ENCODE data around the gene ARHGEF33.

The ARHGEF33 gene

GRCh38 chr2:38889575-38889974, at the start of gene ARHGEF33:
Gene ARHGEF33, plus strand, starts transcription at chr2:38889875. Its CDS starts 29,573 bp downstream, at chr2:38919448.
- TF ChIP-seq CTCF (conservative IDR thresholded peaks at IDR 0.05; ENCODE audit: low read depth, low read length), result no peak
- H3K4me3 ChIP-seq (ENCODE audit: low read length), result no peak within 1 kb of the TSS
- DNase-seq (ENCODE audit: low read depth), result no peak

GRCh38 chr2:38850045-38850444, 39.6 kb upstream of the ARHGEF33 start:
- H3K4me3 ChIP-seq (ENCODE audit: low read length), result no peak overlapping the region
- no peak for TF ChIP-seq CTCF (conservative IDR thresholded peaks at IDR 0.05; ENCODE audit: low read depth, low read length)
- DNase-seq (ENCODE audit: low read depth), result no peak

- TF ChIP-seq CTCF (conservative IDR thresholded peaks at IDR 0.05; ENCODE audit: low read depth, low read length), result no peak
- no peak for DNase-seq (ENCODE audit: low read depth)
- no peak overlapping the region for H3K4me3 ChIP-seq (ENCODE audit: low read length)
Measured at GRCh38 chr2:38856165-38856564, 33.5 kb upstream of the ARHGEF33 start.

GRCh38 chr2:38862476-38862875, 27.2 kb upstream of the ARHGEF33 start:
- H3K4me3 ChIP-seq (ENCODE audit: low read length), result no peak overlapping the region
- no peak for TF ChIP-seq CTCF (conservative IDR thresholded peaks at IDR 0.05; ENCODE audit: low read depth, low read length)
- no peak for DNase-seq (ENCODE audit: low read depth)

- no peak for DNase-seq (ENCODE audit: low read depth)
- no peak overlapping the region for H3K4me3 ChIP-seq (ENCODE audit: low read length)
- TF ChIP-seq CTCF (conservative IDR thresholded peaks at IDR 0.05; ENCODE audit: low read depth, low read length), result no peak
Measured at GRCh38 chr2:38863061-38863695, 26.5 kb upstream of the ARHGEF33 start.

GRCh38 chr2:38866773-38867443, 22.8 kb upstream of the ARHGEF33 start:
- no peak overlapping the region for H3K4me3 ChIP-seq (ENCODE audit: low read length)
- TF ChIP-seq CTCF (conservative IDR thresholded peaks at IDR 0.05; ENCODE audit: low read depth, low read length), result no peak
- no peak for DNase-seq (ENCODE audit: low read depth)

GRCh38 chr2:38871432-38871831, 18.2 kb upstream of the ARHGEF33 start:
- no peak for DNase-seq (ENCODE audit: low read depth)
- TF ChIP-seq CTCF (conservative IDR thresholded peaks at IDR 0.05; ENCODE audit: low read depth, low read length), result no peak
- H3K4me3 ChIP-seq (ENCODE audit: low read length), result no peak overlapping the region
